Activated CD8-positive, alpha-beta memory T cell treated with anti-CD3 and anti-CD28 coated beads for 36 hours (primary cell): ENCODE data around the gene SEPHS1. TPM values are rescaled to one million over a fixed set of nuclear protein-coding genes. Genes with fewer than 3 reads are reported as not detected.
"Not testable (repeated sequence)": the region's sequence is repeated elsewhere in the genome, so short reads cannot be mapped to it uniquely, and the experiment has no call there.

Experiments used
- CTCF ChIA-PET: fragments of 350-600 bp; sonication (Branson Sonifier 250); formaldehyde crosslinking; loops from one replicate; lab custom pipeline; 2021; ENCODE audit warnings: antibody characterized with exemption; lab: Charles Lee
- POLR2A ChIA-PET: fragments of 350-600 bp; sonication (Branson Sonifier 250); formaldehyde crosslinking; loops from one replicate; lab custom pipeline; 2021; ENCODE audit warnings: antibody characterized with exemption; lab: Charles Lee
- total RNA-seq, 2 experiments: library from RNA; stranded (reverse); gene quantifications; one replicate each; pipeline ENCODE4 v1.2.3, GENCODE V29; 2021

The SEPHS1 gene
- total RNA-seq, 2 experiments from 2014 or later: 55.2 to 58.1 TPM

GRCh38 chr10:13337128-13337826 lies 10.8 kb downstream of the SEPHS1 start:
- POLR2A ChIA-PET: no interaction called here

GRCh38 chr10:13335881-13336280 lies 12.2 kb downstream of the SEPHS1 start:
- ChIA-PET POLR2A (no interaction called here), CTCF (no interaction called here)

More at GRCh38 chr10:13337128-13337826, 10.8 kb downstream of the SEPHS1 start:
- CTCF ChIA-PET: no interaction called here

- ChIA-PET CTCF (no interaction called here), POLR2A (no interaction called here)
These were observed 13.5 kb downstream of the SEPHS1 start for GRCh38 chr10:13334556-13334955.

GRCh38 chr10:13331646-13332045 lies 16.4 kb downstream of the SEPHS1 start:
- CTCF ChIA-PET: no interaction called here
- POLR2A ChIA-PET: no interaction called here

GRCh38 chr10:13330980-13331379 lies 17.1 kb downstream of the SEPHS1 start:
- POLR2A ChIA-PET: not testable (repeated sequence)
- CTCF ChIA-PET: interaction anchor here (0.6 kb wide), 1 partner anchor 28 kb away, joined by 3 read pairs; no protein-coding TSS in a partner anchor

GRCh38 chr10:13329565-13329964 lies 18.5 kb downstream of the SEPHS1 start:
- ChIA-PET CTCF (interaction anchor here (1.4 kb wide), 1 partner anchor 27 kb away, joined by 3 read pairs; no protein-coding TSS in a partner anchor), POLR2A (no interaction called here)

GRCh38 chr10:13328613-13329012 lies 19.5 kb downstream of the SEPHS1 start:
- POLR2A ChIA-PET: no interaction called here
- CTCF ChIA-PET: interaction anchor here (1.4 kb wide), 1 partner anchor 26 kb away, joined by 3 read pairs; no protein-coding TSS in a partner anchor

GRCh38 chr10:13328126-13328525 lies 20.0 kb downstream of the SEPHS1 start:
- ChIA-PET CTCF (interaction anchor here (1.4 kb wide), 1 partner anchor 25 kb away, joined by 3 read pairs; no protein-coding TSS in a partner anchor), POLR2A (no interaction called here)

GRCh38 chr10:13327534-13327933 lies 20.6 kb downstream of the SEPHS1 start:
- CTCF ChIA-PET: interaction anchor here (0.5 kb wide), 1 partner anchor 1365 kb away, joined by 3 read pairs; no protein-coding TSS in a partner anchor
- POLR2A ChIA-PET: interaction anchor here (0.7 kb wide), 1 partner anchor 148 kb away, joined by 4 read pairs; no protein-coding TSS in a partner anchor

GRCh38 chr10:13322615-13323148 lies 25.4 kb downstream of the SEPHS1 start:
- POLR2A ChIA-PET: no interaction called here

GRCh38 chr10:13321576-13321975 lies 26.5 kb downstream of the SEPHS1 start:
- POLR2A ChIA-PET: no interaction called here
- CTCF ChIA-PET: interaction anchor here (2.1 kb wide), 1 partner anchor 19 kb away, joined by 6 read pairs; no protein-coding TSS in a partner anchor

More at GRCh38 chr10:13322615-13323148, 25.4 kb downstream of the SEPHS1 start:
- CTCF ChIA-PET: interaction anchor here (2.1 kb wide), 1 partner anchor 20 kb away, joined by 6 read pairs; no protein-coding TSS in a partner anchor

GRCh38 chr10:13319166-13319565 lies 28.9 kb downstream of the SEPHS1 start:
- POLR2A ChIA-PET: no interaction called here
- CTCF ChIA-PET: interaction anchor here (0.8 kb wide), 1 partner anchor 15 kb away, joined by 3 read pairs; no protein-coding TSS in a partner anchor

GRCh38 chr10:13317474-13317873 lies 30.6 kb downstream of the SEPHS1 start:
- ChIA-PET POLR2A (interaction anchor here (0.5 to 0.6 kb wide), 2 partner anchors 8 to 70 kb away, joined by 4 to 8 read pairs; no protein-coding TSS in a partner anchor), CTCF (no interaction called here)

GRCh38 chr10:13316635-13317311 lies 31.3 kb downstream of the SEPHS1 start:
- POLR2A ChIA-PET: no interaction called here
- CTCF ChIA-PET: no interaction called here

- ChIA-PET POLR2A (no interaction called here), CTCF (interaction anchor here (0.5 to 0.9 kb wide), 2 partner anchors 12 to 78 kb away, joined by 3 to 5 read pairs; no protein-coding TSS in a partner anchor)
These were observed 32.7 kb downstream of the SEPHS1 start for GRCh38 chr10:13315361-13315760.

GRCh38 chr10:13311177-13311575 lies 36.9 kb downstream of the SEPHS1 start:
- POLR2A ChIA-PET: no interaction called here
- CTCF ChIA-PET: no interaction called here

GRCh38 chr10:13310518-13311176 lies 37.4 kb downstream of the SEPHS1 start:
- ChIA-PET POLR2A (no interaction called here), CTCF (no interaction called here)

- CTCF ChIA-PET: no interaction called here
- POLR2A ChIA-PET: no interaction called here
These were observed 38.3 kb downstream of the SEPHS1 start for GRCh38 chr10:13309792-13310191.

GRCh38 chr10:13308096-13308495 lies 40.0 kb downstream of the SEPHS1 start:
- POLR2A ChIA-PET: interaction anchor here (0.7 kb wide), 1 partner anchor 14 kb away, joined by 8 read pairs; no protein-coding TSS in a partner anchor
- CTCF ChIA-PET: no interaction called here
